ENCODE results near the gene APIP. TPM values are rescaled to one million over a fixed set of nuclear protein-coding genes. Genes with fewer than 3 reads are reported as not detected.

The APIP gene, protein sequence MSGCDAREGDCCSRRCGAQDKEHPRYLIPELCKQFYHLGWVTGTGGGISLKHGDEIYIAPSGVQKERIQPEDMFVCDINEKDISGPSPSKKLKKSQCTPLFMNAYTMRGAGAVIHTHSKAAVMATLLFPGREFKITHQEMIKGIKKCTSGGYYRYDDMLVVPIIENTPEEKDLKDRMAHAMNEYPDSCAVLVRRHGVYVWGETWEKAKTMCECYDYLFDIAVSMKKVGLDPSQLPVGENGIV
- total RNA-seq, result 19.7 and 21.6 TPM in 2 replicates

DNA sequence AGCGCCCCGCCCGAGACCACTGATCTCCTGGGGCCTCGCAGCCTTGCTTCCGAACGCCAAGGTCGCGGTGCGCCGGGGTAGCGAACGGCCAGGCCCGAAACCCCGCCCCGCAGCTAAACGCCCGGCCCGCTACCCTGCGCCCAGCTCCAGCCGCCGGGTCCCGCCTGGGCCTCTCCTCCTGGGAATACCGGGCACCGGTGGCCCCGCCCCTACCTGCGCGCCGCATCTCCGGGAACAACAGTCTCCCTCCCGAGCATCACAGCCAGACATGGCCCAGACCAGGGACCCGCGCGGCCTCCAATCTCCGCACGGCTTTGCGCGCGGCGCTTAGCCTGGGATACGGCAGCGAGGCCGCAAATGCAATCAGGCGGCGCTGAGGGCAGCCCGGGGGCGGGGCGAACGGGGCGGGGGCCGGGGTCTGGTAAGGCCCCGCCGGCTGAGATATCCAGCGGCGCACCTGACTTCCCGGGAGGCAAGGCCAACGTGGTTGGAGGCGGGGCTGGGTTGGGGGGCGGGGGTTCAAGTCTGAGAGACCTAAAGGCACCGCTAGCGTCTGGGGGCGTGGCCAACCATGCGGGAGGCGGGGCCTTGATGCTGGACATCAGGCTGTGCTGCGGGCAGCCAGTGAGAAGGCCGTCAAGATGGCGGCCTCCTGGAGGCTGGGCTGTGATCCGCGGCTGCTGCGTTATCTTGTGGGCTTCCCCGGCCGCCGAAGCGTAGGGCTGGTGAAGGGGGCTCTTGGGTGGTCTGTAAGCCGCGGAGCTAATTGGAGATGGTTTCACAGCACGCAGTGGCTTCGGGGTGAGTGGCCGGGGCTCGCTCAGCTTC is at the start of gene APIP, which contains the start of gene PDHX:
Gene APIP (minus strand): TSS at position 365 of the 828 bp plus-strand sequence. CDS start 95 bp downstream, at position 270.
Gene PDHX (plus strand): TSS at position 604 of the 828 bp plus-strand sequence. CDS start 38 bp downstream, at position 642.
- intact Hi-C loops (cut with micrococcal nuclease), result loop anchor here (1.0 to 10.0 kb wide), 24 partner anchors 97 to 1751 kb away; partner anchors contain the start of genes C11orf91, CAT, CD44 and COMMD9

DNA sequence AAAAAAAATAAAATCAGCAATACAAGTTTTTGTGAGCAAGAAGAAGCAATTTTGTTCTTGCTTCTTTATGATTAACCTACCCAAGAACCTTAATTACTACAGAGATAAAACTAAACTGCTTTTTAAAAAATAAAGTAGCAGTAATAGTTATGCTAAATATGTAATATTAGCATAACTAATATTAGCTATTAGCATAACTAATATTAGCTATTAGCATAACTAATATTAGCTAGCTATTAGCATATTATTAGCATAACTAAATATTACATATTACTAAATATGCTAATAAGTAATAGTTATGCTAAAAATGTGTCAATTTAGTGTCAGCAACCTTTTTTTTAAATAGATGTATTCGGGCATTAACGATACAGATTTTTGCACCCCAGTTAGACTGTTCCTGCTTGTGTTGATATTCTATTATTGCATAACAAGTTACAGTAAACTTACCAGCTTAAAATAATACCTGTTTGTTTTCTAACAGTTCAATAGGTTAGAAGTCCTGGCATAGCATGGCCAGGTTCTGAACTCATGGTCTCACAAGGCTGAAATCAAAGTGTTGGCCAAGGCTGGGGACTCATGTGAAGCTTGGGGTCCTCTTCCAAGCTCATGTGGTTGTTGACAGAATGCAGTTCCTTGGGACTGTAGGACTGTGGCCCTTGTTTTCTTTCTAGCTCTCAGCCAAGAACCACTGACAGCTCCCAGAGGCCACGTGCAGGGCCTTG is 48.6 kb upstream of the APIP start:
- intact Hi-C loops (cut with micrococcal nuclease), result loop anchor here (10.0 kb wide), 1 partner anchor 1810 kb away; no protein-coding TSS in a partner anchor

DNA sequence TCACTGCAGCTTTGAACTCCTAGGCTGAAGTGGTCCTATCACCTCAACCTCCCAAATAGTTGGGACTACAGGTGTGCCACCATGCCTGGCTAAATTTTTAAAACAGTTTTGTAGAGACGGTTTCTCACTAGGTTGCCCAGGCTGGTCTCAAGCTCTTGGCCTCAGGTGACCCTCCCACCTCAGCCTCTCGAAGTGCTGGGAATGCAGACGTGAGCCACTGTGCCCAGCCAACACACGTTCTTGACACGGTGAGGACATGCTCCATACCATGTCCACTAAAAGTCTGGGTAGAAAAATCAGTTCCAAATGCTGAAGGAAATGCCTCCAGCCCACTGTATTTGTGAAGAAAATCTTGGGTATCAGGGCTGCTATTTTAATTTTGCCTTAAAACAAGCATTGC is 47.2 kb upstream of the APIP start:
- intact Hi-C loops (cut with micrococcal nuclease), result loop anchor here (10.0 kb wide), 1 partner anchor 1811 kb away; no protein-coding TSS in a partner anchor

DNA sequence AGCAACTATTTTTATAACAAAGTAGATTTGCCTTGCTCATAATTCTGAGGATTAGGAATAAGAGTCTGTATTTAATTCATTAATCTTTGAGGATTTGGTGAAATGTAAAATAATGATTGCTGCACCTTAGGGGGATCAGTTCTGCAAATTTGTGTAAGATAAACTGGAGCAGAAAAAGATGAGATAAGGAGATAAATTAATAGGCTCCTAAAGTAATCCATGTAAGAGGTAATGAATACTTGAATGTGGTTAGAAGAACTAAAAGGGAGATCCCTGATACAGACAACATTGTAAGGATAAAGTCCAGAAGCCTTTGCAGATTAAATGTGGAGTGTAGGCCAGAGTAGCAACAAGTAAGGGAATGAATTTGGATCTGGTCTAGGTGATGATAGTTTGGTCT is 45.9 kb upstream of the APIP start:
- intact Hi-C loops (cut with micrococcal nuclease), result loop anchor here (10.0 kb wide), 1 partner anchor 1813 kb away; no protein-coding TSS in a partner anchor

DNA sequence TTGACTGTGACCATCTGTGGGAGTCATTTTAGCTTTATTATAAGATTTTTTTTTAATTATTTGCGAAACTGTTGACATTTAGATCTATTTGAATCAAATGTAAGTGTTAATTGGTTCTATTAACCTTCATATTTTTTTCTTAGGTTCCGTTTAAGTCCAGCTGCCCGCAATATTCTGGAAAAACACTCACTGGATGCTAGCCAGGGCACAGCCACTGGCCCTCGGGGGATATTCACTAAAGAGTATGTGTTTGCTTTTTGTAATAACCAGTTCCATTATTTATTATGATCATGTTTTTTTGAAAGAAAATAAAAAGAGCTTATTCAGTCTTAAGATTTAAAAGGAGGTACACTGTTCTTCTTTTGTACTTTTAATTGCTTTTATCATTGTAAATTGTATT is 44.1 kb upstream of the APIP start:
- intact Hi-C loops (cut with micrococcal nuclease), result loop anchor here (10.0 kb wide), 1 partner anchor 1815 kb away; no protein-coding TSS in a partner anchor

DNA sequence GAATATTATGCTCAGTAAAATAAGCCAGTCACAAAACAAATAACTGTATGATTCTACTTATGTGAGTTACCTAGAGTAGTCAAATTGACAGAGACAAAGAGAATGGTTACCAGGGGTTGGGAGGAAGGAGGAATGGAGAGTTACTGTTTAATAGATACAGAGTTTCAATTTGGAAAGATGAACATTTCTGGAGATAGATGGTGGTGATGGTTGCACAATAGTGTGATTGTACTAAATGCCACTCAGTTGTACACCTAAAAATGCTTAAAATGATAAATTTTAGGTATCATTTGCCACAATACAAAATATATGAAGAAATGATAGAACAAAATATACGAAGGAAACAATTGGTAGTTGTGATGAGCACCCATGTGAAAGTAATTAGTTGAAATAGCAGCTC is 43.6 kb upstream of the APIP start:
- intact Hi-C loops (cut with micrococcal nuclease), result loop anchor here (10.0 kb wide), 1 partner anchor 1815 kb away; no protein-coding TSS in a partner anchor

DNA sequence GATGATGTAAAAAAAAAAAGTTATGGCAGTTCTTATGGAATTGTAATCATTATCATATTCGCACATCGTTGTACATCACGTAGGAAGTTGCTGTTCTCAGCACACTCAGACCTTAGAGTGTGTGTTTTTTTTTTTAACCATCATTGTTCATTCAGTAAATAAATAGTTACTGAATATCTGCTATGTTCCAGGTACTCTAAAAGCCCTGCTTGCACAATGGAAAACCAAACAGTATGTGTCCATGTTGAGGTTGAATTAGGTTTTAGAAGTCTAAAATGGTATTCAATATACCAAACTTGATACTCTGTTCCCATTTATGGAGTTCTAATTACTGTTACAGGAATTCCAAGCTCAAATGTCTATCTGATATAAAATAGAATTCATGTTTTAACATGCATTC is 41.4 kb upstream of the APIP start:
- intact Hi-C loops (cut with micrococcal nuclease), result no loop called here

DNA sequence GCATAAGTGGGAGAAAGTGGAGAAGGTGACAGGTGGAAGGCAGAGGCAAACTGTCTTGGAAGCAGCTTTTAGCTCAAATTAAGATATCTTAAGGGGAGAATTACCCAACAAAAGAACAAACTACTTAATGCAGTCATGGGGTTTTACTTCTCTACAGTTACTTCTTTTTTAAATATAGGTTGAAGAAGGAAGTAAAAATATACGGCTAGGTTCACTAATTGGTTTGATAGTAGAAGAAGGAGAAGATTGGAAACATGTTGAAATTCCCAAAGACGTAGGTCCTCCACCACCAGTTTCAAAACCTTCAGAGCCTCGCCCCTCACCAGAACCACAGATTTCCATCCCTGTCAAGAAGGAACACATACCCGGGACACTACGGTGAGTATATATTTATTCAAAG is 41.0 kb upstream of the APIP start:
- intact Hi-C loops (cut with micrococcal nuclease), result no loop called here

DNA sequence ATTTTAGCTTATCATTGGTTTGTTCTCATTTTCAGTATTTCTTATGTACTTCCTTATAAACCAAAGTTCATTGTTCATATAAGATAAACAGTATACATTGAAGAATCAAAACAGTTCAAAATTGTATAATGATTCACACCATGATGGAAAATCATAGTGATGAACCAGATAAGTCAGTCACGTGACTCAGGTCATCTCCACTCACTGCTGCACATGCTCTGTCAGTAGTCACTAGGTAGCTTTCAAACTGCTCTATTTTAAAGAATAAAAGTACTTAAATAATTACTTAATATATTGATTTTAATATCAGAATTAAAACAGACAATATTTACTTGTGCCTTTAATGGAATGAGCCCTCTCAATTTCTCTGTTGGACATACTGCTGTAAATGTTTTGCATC is 37.8 kb upstream of the APIP start:
- intact Hi-C loops (cut with micrococcal nuclease), result no loop called here

DNA sequence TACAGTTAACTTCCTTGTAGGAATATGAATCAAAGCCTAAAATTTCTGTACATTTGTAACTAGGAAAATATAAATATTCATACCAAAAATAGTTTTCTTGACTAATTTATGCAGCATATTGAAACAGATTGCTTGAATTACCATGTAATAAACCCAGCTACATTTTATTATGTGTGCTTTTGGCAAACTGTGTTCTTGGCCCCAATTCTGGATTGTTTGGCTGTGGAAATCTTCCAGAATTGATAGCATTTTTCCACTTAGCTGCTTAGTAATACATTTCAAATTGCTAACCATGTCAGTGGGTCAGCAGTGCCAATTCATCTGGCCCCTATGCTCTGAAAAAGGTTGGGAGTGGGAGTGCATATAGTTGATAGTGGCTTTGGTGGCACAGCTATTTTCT is 32.5 kb upstream of the APIP start:
- intact Hi-C loops (cut with micrococcal nuclease), result no loop called here

DNA sequence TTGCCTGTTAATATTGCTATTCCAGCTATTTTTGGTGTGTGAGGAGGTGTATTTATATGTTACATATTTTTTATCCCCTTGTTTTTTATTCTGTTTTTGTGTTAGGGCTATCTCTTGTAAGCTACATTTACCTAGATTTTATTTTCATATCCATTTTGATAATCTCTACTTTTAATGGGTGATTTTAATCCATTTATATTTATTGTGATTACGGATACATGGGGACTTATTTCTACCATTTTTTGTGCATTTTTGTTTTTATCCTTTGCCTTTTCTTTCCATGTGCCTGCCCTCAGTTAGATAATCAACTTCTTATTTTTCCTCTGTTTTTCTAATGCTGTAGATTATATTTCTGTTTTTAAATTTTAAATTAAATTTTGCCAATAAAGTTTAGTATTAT is 28.5 kb upstream of the APIP start:
- intact Hi-C loops (cut with micrococcal nuclease), result loop anchor here (5.0 kb wide), 1 partner anchor 48 kb away; no protein-coding TSS in a partner anchor

DNA sequence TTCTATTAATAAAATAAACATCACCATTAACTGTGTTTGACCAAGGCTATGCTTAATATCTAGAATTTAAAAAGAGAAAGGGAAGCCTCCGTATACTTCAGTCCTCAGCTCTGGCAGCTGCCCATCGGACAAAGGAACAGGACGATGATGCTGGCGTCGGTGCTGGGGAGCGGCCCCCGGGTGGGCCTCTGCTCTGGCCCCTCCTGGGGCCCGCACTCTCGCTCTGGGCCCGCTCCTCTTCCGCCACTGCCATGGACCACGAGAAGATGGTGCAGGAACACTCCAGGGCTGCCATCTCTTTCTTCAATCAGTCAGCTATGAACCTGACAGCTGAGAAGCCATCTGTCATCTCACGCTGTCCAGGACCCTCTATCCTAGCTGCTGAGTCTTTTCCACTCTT is 25.5 kb upstream of the APIP start:
- intact Hi-C loops (cut with micrococcal nuclease), result loop anchor here (5.0 kb wide), 1 partner anchor 51 kb away; no protein-coding TSS in a partner anchor

DNA sequence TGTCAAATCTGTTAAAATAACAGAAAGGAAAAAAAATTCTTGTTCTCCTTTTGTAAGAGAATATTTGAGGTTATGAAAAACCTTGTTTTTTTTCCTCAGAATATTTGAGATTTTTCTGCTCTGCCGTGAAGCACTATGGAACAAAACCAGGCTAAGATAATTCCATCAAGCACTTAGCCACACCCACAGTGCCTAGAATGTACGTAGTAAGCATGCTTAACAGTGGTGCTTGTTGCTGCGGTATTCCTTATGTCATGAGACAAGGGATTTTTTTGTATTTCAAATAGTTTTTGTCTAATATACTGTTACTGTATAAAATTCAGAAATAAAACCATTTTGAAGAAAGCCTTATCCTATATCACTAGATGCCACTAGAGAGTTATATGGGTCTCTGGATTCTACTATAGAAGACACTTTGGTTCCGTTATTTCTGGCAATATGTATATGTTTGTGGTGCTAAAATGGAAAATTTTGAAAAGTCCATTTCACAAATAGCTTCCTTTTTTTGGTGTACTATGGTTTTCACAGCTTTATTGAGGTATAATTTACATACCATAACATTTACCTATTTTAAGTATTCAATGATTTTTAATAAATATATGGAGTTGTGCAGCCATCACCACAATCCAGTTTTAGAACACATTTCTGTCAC is 24.0 kb upstream of the APIP start:
- intact Hi-C loops (cut with micrococcal nuclease), result loop anchor here (5.0 kb wide), 1 partner anchor 52 kb away; no protein-coding TSS in a partner anchor

DNA sequence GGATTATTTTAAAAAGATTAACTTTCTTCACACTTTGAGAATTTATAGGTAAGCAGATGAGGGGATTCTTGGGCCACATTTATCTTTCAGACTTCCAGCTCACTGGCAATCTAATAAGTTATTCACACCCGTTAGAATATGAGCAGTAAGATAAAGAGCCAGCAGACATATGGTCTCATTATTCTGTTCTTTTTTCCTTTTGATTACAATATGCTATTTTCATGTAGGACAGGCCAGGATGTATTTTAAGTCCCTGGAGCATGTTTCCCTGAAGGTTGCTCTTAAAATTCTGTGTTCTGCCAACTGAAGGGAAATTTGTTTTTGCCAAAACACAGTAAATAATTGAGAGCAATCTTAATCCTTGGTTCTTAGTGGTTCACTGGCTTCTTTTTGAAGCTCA is 22.4 kb upstream of the APIP start:
- intact Hi-C loops (cut with micrococcal nuclease), result loop anchor here (2.0 kb wide), 1 partner anchor 20 kb away; no protein-coding TSS in a partner anchor

DNA sequence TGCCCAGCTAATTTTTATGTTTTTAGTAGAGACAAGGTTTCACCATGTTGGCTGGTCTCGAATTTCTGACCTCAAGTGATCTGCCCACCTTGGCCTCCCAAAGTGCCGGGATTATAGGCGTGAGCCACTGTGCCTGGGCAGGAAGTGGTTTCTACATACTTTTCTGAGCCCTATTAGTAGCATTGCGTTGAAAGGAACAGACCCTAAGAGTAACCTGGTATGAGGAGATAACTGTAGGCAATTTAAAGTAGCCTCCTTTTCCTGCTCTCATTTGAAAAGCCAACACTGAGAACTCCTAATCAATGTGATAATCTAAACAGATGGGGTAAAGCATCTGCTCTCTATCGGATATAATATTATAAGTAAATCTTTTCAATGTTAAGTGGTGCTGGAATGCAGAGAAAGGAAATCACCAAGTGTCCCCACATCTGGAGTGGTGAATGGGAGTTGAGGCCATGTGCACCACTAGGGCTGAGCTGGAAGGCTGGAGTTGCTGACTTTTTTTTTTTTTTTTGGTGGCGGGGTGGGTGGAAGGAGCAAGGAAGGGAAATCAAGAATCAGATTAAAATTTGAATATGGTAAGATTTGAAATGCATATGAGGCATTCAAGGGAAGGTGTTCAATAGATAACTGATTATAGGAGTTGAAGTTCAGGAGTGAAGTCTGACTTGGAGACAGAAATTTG is 20.9 kb upstream of the APIP start:
- intact Hi-C loops (cut with micrococcal nuclease), result no loop called here

DNA sequence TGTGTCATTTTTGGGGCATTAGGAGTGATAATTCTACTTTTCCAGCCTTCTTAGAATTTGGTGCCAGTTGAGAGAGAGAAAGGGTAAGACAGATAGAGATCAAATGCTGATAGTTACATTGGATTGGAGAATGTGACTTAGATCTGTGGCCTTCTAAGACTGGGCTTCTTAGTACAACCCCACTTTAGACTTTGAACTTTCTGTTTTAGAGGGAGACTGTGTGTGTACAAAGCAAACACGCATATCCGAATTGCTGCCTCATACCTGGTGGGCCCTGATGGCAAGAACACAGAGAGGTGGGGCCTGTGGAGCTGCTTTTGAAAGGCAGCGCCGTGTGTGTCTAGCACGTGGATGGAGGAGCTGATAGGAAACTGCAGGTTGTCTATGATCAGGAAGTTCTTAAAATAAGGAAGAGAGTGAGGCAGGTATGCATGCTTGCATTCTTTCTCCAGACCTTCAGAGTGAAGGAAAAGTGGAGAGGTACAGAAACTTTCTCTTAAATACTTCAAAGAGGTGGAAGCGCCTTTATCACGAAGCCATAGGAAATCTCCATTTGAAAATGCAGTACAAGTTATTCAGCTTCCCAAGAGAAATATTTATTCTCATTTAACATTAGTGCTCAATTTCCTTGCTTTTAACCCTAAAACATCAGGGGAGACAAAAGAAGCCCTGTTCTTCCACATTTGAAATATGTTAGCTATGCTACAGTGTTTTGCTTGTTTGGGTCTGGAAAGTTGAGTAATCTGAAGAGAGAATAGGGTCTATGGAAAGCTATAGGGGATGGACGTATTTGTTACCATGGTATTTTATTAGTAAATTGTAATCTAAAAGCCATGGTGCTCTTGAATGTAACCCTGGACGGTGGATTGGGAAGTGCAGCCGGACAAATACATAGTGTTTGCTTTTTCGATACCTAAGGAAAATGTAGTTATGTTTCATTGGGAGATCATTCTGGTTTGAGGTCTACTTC is 13.9 kb upstream of the APIP start:
- intact Hi-C loops (cut with micrococcal nuclease), result no loop called here

DNA sequence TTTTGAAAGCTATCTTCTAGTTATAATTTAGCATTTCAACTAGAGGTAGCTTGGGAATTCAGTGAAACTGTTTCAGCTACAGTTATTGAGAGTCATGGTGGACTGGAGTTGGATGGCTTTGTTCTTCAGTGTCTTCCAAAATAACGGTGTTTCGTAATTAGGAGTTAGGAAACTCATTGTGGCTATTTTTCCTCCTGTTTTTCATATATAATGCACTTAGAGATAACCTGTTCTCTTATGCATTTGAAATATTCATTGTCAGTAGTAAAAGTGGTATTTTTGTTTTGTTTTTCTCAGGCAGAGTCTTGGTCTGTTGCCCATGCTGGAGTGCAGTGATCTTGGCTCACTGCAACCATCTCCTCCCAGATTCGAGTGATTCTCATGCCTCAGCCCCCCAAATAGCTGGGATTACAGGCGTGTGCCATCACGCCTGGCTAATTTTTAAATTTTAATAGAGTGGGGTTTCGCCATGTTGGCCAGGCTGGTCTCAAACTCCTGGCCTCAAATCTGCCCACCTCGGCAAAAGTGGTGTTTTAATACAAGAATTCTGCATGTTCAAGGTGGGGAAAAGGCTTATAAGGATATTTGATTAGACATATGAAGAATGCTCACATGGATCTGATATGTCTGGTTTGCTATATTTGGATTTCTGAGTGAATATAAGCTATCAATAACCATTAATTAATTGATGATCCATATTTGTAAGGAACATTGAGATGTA is 12.9 kb upstream of the APIP start:
- intact Hi-C loops (cut with micrococcal nuclease), result no loop called here

DNA sequence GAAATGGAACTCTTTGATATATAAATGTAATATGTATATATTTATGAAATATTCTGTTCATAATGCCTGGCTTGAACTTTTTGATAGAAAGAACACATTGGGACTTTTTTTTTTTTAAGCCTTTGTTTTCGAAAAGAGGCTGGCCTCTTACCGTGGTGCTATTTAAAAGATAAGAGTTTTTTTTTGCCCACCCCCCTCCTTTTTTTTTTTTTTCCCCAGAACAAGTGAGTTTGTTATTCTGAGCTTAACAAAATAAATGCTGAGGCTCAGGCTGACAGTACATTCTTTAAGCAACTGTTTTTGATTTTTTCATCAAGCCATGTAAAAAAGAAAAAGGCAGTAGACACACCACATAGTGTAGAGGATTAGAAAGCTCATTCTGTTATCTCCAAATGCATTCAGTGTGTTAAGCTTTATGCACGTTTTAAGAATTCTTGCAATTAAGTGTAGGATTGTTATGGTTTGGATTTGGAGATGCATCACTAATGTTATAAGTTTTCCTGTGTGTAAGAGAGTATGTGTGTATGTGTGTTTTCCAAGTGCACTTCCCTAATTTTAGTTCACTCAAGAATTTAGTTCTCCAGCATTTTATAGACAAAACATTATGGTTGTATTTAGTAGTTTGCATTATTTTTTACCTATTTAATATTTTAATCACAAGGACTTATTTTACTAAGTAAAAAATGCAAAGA is 12.2 kb upstream of the APIP start:
- intact Hi-C loops (cut with micrococcal nuclease), result no loop called here

Measured in T-helper 1 cell treated with Interleukin-12 subunit alpha and Interleukin-12 subunit beta and Interleukin-4 antibody, amounts not matched to agents 30 ng/mL and 1 ng/mL, for 36 hours (primary cell).